ENCODE results near the gene FSTL1.

Gene FSTL1

DNA sequence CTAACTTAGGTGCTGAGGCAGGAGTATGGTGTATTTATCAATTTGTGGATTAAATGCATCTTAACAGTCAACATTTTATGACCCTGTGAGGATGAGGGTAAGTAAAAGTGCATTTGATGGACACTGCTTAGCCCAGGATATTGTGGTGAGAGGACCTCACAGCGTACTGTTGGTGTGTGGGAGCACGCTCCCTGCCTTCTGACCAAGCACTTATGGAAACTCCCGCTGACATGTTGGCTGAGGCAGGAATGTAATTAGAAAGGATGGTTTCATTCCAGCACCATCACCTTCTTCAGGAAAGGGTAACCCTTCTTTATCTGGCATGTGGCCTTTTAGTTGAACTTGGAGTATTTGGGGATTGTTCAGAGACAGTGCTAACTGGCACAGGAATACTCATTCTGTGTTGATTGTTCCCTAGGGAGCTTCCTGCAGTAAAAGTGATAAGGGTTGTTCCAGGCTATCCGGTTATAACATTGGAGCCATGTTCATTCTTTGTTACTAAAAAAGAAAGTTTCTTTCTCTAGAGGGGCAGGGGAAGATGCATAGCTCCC lies 11.7 kb upstream of the FSTL1 start:
- no peak for DNase-seq

DNA sequence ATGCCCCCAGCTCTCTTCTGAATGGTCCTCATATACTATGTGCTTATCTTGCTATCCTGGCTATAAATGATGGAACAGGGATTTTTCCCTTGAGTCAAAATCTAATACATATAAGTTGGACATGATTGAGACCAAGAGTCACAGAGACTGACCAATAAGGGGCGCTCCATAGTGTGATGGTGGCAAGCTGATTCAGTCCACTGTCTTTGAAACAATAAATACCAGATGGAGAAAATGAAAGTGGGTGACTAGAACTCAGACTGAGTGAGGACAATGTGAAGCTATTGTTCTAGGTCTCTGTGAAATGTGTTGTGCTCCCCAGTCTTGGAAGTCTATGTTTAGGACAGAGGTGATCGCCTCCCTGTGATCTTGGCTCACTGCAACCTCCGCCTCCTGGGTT lies 10.6 kb upstream of the FSTL1 start:
- DNase-seq = no peak

DNA sequence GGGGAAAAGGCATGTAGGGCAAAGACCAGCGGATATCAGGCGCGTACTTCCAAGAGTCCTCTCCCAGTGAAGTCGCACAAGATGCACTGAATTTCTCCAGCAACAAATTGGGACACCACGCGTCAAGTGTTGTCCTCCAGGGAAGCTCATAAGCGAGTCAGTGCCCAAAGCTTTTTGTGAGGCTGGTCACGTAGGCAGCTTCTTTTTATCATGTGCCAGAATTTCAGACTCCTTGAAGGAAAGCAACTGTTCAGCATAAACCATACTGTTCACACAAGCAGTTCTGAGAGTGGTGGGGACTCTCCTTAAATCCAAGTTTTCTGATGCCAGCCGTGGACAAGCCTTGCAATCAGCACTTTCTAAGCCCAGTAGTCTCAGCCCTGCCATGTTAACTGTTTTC lies 10.1 kb upstream of the FSTL1 start:
- DNase-seq = no peak

DNA sequence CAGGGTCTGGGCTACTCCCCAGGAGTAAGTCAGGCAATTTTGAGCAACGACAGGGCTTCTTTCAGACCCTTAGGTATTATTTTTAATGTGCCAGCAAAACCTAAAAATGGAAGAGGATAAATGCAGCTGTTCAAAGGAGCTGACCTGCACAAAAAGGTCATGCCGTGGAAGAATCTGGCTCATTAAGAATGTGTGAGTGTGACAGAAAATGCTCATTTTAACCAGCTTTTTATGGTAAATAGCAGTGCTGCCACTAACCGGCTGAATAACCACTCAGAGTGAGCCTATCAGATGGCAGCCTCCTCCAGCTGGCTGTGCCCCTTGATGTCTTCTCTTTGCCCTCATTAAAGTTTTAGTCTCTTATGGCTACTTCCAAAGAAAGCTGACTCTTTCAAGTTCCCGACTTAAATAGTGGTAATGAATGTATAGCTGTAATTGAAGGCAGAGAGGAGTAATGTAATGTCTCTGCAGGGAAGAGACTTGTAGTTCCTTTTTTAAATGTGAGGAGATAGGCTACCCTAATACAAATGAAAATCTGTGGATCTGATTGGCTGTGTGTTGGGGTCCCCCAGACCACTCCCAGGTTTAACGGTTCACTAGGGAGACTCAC lies 9.5 kb upstream of the FSTL1 start:
- no peak for DNase-seq

DNA sequence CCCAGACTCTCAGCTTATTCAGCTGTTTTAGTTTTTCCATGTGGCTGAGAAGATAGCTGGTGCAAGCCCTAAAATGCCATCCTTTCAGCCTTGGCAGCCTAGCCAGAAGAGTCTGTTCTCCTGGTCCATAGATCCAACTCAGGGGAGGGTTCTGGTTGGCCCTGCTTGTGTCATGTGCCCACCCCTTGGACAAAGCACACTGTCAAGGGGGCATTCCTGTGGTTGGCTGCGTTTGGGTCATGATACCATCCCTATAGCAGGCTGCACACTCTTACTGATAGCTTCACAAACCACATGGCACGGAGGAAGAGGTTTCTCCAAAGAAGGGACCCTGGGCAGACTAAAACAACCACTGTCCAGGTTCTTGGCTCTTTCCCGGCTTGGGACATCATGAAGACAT lies 8.4 kb upstream of the FSTL1 start:
- no peak for DNase-seq

DNA sequence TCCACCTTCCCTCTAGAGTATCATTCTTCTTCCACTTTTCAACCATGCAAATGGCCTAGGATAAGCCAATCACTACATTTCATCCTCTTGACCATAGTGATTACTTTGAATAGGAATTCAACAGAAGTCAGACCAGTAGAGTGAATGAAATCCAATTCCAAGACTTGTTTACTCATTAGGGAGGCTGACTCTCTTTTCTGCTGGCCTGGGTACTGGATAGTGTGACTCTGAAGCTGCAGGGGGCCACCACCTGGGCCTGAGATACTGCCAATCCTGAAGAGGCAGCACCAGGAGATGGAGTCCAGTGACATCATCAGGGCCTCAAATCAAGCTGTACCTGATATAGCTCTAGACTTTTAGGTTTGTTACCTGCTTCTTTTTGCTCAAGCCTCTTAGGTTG lies 7.0 kb upstream of the FSTL1 start:
- no peak for DNase-seq

DNA sequence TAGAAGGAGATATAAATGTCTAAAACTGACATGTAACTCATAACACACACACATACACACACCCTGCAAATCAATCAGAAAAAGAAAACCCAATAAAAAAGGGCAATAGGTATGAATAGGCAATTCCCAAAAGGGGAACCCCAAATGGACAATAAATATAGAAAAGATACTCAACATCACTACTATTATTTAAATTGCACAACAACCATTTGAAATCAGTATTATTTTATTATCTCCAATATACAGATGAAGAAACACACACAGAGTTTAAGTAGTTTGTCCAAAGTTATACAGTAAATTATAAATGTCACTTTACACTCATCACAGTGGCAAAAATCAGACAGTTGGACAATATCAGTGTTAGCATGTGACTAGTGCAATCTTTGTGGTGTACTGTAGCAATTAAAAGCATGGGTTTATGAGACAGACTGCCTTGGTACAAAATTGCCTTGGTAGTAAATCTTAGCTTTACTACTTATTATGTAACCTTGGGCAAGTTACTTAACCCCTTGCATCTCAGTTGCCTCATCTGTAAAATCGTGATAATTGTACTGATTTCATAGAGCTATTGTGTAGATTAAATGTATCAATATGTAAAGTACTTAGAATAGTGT lies 3.4 kb upstream of the FSTL1 start:
- DNase-seq = no peak

DNA sequence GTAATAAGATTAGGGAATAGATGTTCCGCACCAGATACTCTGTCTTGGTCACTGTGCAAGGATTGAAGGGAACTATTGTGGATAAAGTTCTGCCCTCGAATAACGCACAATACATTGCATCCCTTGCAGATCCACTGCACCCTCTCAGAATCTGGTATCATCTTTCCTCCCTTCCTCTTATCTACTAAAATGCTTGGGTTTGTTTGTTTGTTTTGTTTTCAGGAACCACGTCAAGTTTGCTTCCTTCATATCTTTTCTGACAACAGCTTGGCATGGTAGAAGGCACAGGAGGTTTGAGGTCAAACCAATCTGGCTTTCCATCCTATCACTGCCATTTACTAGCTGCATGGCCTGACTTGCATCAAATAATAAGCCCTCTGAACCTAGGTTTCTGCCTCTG lies 2.0 kb upstream of the FSTL1 start:
- DNase-seq = no peak

DNA sequence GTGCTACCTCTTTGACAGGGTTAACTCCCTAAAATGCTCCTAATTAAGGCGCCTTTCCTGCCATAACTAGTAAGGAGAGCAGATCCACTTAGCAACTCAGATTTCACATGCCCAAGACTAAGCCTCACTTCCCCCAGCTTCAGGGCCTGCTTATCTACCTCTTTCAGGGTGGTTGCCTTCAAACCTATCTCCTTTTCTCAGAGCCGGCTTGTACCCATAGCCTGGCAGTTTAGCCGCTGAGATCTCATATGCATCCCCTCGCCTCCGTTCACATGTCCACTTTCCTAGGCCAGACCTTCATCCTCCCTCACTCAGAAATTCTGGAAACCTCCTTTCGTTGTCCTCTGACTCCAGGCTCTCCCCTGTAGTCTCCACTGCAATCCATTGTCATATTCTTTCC lies 1.0 kb upstream of the FSTL1 start:
- DNase-seq = no peak

DNA sequence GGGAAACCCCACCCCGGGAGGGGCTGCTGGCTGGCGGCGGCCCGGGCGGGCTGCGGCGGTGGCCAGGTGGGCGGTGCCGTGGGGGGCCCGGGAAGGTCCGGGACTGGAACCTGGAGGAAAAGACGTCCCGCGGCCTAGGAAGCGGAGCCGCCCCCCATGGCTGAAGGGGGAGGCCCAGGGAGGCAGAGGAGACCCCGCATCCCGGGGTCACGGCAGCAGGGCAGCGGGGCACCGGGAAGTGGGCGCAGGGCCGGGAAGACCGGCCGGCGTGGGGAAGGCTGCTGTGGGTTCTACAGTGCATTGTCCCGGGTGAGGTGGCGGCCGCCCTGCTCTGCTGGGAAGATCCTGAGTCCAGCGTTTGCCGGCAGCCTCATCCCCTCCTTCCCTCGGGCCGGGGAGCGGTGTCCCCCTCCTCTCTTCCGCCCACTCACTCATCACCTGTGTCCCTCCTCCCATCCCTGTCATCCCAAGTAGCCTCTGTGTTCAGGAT lies 525 bp upstream of the FSTL1 start:
- DNase-seq = no peak

DNA sequence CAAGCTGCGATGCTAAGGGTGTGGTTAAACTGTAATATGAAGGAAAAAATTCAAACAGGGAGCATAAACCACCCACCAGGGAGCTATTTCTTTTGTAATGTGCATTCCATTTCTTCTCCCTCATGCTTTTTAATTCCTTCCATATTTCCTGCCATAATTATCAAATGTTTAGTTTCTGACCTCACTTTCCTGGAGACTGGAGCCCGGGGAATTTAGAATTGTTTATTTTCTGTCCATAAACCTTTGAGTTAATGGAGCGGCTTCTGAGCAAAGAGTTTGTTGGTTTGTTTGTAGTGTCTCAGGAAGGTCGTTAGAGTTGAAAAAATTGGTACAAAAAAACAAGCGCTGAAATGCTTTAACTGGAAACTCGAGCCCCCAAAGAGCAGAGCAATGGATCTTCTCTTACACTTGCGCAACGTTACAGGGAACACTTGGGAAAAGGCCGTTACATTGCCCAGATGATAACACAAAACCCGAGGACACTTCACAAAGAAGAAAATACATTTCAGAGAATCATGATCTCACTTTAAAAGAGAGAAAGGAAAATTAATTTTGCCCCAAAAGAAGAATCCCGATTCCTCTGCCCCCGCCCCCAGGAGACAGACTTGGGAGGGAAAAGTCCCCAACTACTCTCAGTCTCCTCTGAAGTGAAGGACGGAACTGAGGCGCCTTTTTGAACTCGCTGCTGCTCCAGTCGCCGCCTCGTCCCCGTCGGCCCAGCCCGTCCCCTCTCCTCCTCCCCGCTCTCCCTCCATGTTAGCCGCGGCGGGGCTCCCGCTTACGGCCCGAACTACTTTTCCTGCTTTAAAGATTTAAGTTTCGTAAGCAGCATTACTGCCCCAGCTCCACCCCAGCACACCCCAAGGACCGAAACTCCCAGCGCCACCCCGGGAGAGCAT lies 842 bp downstream of the FSTL1 start:
- no peak for DNase-seq

DNA sequence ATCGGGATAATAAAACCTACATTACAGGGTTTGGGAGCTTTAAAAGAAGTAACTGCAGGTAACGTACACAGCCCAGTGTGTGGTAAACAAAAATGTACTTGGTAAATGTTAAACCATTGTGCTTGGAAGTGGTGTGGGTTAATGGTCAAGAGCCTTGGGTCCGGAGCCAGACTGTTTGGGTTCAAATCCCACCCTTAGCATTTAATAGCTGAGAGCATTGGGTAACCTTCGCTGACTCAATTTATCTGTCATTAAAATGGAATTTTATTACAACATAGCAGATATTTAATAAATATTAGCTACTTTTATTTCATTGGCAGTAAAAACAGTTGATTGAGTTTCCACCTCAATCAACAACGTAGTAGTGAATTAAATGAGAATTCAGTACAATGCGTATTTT lies 1.5 kb downstream of the FSTL1 start:
- DNase-seq = no peak

DNA sequence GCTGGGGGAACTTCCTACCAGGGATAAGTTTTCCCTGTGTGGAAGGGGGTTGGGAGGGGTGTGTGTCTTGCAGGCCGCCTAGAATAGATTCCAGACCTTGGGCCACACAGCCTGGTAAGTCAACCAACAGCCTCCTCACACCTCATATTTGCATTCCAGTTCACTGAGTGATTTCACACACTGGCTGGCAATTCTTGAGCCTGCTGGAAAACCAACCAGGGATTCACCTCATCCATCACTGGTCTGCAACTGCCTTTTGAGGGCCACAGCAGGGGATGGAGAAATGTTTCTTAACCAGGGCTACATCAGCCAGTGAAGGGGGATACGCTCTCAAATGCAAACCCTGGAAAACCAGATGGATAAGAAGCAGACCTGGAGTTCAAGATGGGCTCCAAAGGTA lies 2.0 kb downstream of the FSTL1 start:
- DNase-seq = no peak

DNA sequence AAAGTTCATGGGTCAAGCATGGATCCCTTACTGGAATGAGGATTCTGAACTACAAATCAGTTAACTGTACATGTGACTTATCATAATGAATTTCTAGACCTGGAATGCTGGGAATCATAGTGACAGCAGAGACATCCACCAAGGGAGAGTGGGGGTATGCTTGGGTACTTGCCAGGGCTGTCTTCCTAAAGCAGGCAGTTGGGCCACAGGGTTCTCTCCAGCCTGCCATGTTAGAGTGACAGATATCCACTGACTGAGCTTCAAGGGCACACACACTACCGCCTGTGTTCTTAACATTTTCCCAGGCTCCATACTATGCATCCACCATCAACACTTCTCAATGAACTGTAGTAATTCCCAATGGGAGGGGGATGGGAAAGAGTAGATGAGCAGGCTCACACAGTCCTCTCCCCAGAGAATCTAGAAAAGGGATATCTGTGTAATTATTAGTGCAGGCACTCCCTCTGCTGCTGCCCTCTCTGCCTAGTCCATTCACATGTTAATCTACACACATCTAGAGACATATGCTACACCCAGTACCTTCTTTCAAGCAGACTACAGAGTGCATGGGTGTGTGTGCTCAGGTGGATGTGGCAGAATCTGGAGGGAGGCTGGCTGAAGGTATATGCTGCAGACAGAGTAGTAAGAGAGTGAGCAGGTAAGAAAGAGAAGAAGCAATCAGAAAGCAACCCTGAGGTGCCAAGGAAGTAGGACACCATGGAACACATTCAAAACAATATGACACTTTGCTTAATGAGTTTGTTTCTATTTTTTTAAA lies 3.7 kb downstream of the FSTL1 start:
- DNase-seq = no peak

DNA sequence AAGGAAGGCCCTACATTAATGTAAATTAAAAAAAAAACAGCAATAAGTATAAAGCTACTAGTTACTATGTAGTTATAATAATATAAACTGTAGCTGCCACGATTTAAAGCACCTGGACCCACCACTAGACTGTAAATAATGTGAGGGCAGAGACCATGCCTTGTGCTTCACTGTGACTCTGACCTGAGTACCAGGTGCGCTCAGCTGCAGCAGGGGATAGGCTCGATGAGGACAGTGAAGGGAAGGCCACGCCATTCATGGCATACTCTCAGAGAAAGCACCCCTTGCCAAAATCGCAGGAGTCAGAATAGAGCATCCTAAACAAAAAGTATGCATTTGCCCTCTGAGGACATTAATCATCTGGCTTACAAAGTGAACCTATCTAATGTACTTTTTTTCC lies 5.1 kb downstream of the FSTL1 start:
- DNase-seq = no peak

DNA sequence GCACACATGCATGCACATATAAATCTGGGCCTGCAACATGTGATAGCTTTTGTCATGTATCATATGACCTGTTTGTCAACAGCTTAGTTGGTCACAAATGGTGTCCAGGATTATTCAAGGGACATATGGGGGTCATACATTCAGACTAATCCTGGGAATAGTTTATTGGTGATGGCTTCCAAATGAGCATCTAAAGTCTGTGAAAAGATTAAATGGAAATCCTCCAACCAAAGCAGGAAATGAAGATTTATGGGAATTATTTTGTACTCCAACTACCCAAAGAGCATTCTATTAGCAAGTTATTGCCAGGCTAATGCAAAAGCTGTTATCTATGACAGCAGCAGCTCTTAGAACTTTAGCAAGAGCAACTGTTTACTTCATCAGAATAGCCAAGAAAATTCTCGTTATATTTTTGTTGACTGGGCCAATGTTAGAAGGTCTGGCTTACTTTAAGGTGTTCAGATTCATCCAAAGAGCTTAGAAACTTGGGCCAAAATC lies 7.1 kb downstream of the FSTL1 start:
- no peak for DNase-seq

DNA sequence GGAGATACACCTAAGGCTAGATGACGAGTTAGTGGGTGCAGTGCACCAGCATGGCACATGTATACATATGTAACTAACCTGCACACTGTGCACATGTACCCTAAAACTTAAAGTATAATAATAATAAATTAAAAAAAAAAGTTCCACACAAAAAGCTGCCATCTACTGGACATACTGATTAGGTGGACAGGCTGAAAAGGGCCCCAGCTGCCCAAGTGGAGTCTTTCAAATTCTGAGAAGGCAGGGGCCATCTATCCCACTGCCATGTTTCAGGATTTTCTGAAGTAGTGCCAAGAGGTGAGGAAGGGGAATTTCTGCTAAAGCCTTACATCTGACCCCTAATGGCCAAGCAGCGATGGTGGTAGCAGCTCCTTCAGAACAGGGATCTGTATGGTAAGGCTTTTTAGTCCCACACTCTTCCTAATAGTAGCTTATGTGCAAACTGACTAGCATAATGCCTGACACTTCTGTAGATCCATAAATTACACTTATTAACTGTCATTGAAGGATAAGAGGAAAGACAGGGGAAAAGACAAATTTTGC lies 7.7 kb downstream of the FSTL1 start:
- DNase-seq = no peak

DNA sequence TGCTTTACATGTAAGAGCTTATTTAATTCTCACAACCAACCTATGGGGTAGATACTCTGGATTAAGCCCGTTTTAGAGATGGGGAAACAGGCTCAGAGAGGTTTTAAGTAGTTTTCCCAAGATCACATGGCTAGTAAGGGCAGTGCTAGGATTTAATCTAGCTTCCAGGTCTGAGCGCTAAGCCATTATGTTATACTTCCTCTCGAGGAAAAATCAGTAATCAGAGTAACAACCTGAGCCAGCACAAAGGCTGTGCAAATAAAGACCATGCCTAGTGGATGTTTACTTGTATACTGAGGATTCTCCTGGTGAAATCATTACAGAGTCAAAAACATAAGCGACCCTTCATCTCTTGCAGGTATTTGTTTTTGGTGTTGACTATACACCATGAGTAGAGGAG lies 9.0 kb downstream of the FSTL1 start:
- no peak for DNase-seq

DNA sequence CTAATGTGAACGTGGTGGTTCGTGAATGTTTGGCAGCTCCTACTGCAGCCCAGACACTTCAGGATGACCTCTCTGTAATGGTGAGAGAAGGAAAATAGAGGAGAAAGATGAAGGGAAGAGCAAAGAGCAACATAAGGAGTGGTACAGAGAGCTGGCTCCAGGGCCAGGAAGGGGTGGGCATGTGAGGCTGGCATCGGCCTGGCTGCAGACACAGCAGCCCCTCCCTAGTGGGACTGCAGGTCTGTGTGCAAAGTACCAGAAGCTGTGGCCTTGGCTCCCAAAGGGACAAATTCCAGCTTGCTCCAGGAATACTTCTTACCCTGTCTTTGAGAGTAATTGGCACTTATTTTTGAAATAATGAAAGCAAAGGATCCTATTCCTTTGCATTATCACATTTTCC lies 10.0 kb downstream of the FSTL1 start:
- DNase-seq = no peak

DNA sequence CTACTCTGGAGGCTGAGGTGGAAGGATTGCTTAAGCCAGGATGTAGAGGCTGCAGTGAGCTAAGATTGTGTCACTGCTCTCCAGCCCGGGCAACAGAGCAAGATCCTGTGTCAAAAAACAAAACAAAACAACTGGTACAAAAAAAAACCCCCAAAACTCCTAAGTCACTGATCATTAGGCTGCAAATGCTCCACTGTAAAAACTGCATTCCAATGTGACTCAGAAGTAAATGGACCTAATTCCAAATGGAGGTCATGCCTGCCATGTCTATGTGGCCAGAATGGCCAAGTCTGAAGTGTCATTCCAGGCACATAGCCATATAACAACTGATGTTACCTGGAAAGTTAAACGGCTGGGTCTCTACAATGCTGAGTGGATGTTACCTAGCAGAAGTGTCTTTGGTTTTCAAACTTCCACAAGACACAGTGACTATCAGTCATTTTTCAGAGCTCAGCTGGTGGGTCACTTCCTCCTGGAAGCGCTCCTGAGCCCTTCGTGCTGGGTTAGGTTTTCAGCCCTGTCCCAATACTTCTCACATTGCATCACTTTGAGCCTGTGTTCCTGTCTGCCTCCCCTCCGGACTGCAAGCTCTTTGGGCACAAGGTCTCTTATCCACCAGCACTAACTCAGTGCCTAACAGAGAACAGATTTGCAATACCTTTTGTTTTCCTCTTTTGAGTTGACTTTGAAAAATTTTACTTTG lies 10.6 kb downstream of the FSTL1 start:
- DNase-seq = no peak

DNA sequence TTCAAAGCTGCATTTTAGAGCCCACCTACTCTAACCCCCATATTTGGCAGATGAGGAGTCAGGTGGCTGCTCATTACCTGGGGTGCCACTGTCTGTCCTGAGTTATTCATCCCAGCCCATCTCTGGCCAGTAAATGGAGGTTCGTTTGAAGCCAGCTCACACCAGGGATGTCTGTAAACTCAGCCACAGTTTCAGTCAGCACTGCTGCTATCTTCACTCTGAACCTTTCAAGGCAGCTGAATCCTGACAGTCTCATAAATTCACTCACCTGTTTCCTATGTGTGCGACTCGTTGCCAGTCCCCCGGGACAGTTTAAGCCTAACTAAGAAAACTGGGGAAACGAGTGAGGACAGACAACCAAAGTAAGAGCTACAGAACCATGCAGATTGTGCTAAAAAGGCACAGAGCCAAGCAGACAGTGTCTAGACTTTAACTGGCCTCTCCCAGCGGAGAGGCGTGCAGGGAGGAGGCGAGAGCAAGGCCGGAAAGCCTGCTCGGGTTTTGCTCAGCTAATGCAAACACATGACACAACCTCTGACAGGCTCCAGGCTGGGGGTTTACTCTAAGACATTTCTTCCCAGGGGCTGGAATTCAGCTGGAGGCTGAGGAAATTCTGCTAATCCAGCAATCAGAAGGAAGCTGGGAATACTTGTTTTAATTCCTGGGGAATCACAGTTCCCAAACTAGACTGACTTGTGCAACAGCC lies 12.0 kb downstream of the FSTL1 start:
- DNase-seq = no peak

Data from SHP77 treated with DMSO at 0.1 percent for 48 hours (cell line).